Central memory CD8-positive, alpha-beta T cell (primary cell): ENCODE data around the gene SND1.

ENCODE experiments used
- ATAC-seq: fragments of 150-1000 bp; cut with Tn5 transposase; replicated peaks from 2 replicates; pipeline ENCODE4 v1.10.0; 2022; ENCODE audit warnings: mild to moderate bottlenecking, moderate FRiP score, moderate number of reproducible peaks; ENCODE audit not compliant: poor library complexity, severe bottlenecking; ENCODE audit errors: extremely low read depth
- DNase-seq, 2 donors: peaks; one replicate each; pipeline ENCODE4 v3.0.0; 2021; ENCODE audit warnings: low spot score in 2 of 2
- H3K27ac Mint-ChIP-seq: one replicate; pipeline ENCODE4 v1.8.0; 2022; ENCODE audit warnings: low read depth, mild to moderate bottlenecking, moderate library complexity, mixed read lengths
- H3K27me3 Mint-ChIP-seq: one replicate; pipeline ENCODE4 v1.8.0; 2022; ENCODE audit warnings: mixed read lengths
- H3K36me3 Mint-ChIP-seq: one replicate; pipeline ENCODE4 v1.8.0; 2022; ENCODE audit warnings: mild to moderate bottlenecking, moderate library complexity, mixed read lengths; ENCODE audit not compliant: insufficient read depth
- H3K4me1 Mint-ChIP-seq: one replicate; pipeline ENCODE4 v1.8.0; 2022; ENCODE audit warnings: mixed read lengths
- H3K4me3 Mint-ChIP-seq: one replicate; pipeline ENCODE4 v1.8.0; 2022; ENCODE audit warnings: mild to moderate bottlenecking, moderate library complexity, mixed read lengths
- H3K9me3 Mint-ChIP-seq: one replicate; pipeline ENCODE4 v1.8.0; 2022; ENCODE audit warnings: mixed read lengths

The SND1 gene

DNA sequence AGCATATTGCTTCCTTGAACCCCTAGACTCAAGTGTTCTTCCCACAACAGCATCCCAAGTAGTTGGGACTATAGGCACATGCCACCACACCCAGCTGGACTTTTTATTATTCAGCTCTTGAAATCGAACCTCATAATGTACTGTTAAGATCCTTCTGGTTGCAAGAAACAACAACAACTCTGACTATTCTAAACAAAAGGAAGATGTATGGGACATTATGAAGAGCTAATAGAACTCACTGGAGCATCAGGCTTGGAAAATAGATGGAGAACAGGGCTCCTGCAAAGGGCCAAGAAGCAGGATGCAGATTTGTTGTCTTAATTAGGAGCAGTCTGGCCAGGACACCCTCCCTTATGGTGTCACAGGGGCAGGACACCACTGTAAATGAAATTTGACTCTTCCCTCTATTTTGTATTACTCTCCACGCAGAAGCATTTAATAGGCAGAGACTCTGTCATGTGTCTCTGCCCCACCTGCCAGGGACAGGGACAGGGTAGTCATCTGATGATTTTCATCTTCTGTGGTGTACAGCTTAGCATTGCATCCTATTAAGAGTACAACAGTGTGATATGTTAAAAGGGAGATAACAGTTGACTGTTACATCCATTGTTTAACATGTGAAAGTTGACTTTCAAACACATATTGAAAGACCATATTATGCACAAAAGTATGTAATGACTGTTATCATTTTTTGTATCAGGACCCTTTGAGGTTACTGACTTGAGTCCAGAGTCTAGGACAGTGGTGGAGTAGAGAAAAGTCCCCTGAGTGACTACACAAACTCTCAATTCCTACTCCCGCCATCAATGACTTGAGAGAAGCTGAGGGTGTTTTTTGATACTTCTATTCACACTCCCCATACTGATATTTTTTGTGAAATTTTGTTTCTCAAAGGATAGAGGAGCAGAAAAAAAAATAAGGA is 222.0 kb downstream of the SND1 start:
- Mint-ChIP-seq H3K9me3 (no peaks in the 10 kb centered on the region), H3K4me3 (no peak overlapping the region), H3K4me1 (peaks cover 6% of the 10 kb centered on the region), H3K36me3 (peaks cover 2% of the 10 kb centered on the region), H3K27me3 (no peaks in the 10 kb centered on the region), H3K27ac (no peak overlapping the region)
- no peak for DNase-seq
- no peak for ATAC-seq

DNA sequence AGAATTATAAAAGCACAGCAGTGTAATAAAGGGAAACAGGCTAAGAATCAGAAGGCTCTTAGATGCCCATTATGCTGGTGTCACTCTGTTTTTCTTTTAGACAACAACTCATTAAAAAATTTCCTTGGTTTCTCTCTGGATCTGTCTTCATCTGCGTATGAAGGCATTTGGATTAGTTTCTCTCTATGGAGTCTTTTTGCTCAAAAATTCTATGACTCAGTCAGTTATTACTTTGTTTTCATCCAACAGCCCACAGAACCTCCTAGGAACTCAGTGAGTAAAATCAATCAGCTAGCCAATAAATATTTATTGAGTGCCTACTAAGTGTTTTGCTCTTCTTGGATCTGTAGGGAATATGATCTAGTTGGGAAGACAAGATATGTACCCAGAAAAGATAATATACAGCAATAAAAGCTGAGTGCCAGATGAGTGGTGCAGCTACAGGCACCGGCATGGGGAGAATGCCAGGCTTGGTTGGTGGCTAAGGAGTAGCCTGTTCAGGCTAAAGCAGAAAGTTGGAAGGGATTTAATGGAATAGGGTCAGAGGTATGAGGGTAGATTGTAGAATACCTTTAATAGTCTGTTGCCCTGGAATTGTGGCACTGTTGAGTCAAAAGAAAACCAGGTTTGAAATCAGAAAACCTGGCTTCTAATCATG is 223.1 kb downstream of the SND1 start:
- no peak overlapping the region for H3K4me3 Mint-ChIP-seq
- H3K4me1 Mint-ChIP-seq = peaks cover 6% of the 10 kb centered on the region
- no peaks in the 10 kb centered on the region for H3K27me3 Mint-ChIP-seq
- ATAC-seq (no peak), DNase-seq (no peak)
- H3K36me3 Mint-ChIP-seq = peaks cover 2% of the 10 kb centered on the region
- H3K27ac Mint-ChIP-seq = no peak overlapping the region
- H3K9me3 Mint-ChIP-seq = no peaks in the 10 kb centered on the region

DNA sequence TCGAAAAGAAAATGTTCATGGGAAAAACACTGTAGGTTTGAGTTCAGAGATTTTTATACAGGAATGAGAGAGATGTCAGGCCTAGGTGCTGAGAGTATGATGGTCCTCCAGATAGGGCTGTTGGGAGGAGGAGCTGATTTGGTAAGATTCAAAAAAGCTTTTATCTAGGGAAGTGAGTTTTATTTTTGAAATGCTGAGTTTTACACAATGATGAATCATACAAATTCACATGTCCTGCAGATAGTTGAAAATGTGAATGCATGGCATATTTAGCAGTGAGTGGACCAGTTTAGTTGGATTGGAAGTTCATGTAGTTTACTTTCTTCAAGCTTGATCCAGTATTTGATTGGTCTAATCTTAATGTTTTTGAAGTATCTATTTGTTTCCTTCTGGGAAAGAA is 224.4 kb downstream of the SND1 start:
- peaks cover 2% of the 10 kb centered on the region for H3K36me3 Mint-ChIP-seq
- no peak for ATAC-seq
- peaks cover 16% of the 10 kb centered on the region for H3K4me1 Mint-ChIP-seq
- no peak overlapping the region for H3K4me3 Mint-ChIP-seq
- no peak for DNase-seq
- H3K27ac Mint-ChIP-seq = no peak overlapping the region
- no peaks in the 10 kb centered on the region for H3K27me3 Mint-ChIP-seq
- H3K9me3 Mint-ChIP-seq = no peaks in the 10 kb centered on the region

DNA sequence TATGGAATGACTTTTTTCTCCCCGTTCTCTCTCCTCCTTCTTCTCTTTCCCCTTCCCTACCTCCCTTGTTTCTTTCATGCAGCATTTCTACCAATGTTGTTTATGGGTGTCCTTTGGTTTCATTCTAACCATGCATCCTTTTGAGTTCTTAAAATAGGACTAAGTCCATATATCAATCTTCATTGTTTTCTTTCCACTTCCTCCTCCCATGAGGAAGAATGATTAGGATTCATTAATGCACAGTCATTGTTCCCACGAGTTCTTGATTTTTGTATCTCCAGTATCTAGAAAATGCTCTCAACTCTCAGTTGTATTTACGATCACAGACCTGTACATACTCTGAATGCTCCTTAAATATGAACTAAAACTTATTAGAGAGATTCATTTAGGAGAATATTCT is 226.0 kb downstream of the SND1 start:
- peaks cover 20% of the 10 kb centered on the region for H3K4me1 Mint-ChIP-seq
- DNase-seq (no peak), ATAC-seq (no peak)
- no peak overlapping the region for H3K4me3 Mint-ChIP-seq
- H3K27me3 Mint-ChIP-seq = no peaks in the 10 kb centered on the region
- no peaks in the 10 kb centered on the region for H3K9me3 Mint-ChIP-seq
- H3K27ac Mint-ChIP-seq = no peak overlapping the region
- H3K36me3 Mint-ChIP-seq = peaks cover 2% of the 10 kb centered on the region

DNA sequence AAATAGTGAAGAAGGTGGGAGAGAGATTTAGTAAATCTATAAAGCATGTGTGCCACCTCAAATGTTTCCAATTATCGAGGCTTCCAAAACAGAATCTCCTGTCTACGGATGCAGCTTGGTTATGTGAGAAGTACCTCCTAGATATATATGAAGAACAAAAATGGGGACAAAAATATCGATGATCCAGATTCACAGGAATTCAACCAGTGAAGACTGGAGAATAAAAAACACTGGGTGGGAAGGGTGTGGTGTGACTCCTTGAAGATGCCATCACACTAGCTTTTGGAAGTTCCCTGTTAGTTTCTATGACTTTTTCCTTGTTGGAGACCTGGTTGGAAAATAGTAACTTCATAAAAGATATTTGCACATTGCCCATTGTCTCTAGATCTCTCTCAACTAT is 226.8 kb downstream of the SND1 start:
- Mint-ChIP-seq H3K27me3 (no peaks in the 10 kb centered on the region), H3K9me3 (no peaks in the 10 kb centered on the region), H3K4me3 (no peak overlapping the region), H3K27ac (no peak overlapping the region), H3K36me3 (peaks cover 2% of the 10 kb centered on the region), H3K4me1 (peaks cover 22% of the 10 kb centered on the region)
- DNase-seq = no peak
- ATAC-seq = no peak

DNA sequence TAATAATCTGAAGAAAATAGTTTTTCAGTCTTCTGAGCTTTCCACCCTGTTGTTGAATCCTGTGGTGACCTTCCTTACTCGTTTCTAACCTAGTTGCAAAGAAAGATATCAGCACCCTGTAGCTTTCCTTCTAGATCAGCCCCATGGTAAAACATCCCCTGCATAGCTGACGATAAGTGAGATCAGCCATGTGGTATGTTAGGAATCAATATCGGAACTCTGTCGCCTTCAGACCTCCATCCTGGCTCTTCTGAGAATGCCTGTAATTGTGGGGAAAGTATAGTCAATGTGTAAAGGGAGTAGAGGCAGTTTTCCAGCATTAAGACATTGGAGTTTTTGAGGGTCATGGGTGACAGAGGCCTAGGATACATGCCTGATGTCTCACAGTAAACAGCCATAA is 227.4 kb downstream of the SND1 start:
- H3K27ac Mint-ChIP-seq = no peak overlapping the region
- H3K4me3 Mint-ChIP-seq = no peak overlapping the region
- H3K36me3 Mint-ChIP-seq = peaks cover 2% of the 10 kb centered on the region
- no peaks in the 10 kb centered on the region for H3K27me3 Mint-ChIP-seq
- no peaks in the 10 kb centered on the region for H3K9me3 Mint-ChIP-seq
- DNase-seq (no peak), ATAC-seq (no peak)
- peaks cover 20% of the 10 kb centered on the region for H3K4me1 Mint-ChIP-seq

DNA sequence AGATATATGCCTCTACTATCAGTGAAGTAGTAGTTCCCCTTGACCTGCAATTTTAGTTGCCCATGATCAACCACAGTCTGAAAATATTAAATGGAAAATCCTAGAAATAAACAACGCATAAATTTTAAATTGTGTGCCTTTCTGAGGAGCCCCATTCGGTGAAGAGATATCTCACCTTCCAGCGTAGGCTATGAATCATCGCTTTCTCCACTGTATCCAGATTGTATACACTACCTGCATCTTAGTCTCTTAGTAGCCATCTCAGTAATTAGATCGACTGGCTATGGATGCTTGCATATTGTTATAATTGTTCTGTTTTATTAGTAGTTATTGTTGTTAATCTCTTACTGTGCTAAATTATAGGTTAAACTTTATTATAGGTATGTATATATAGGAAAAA is 227.9 kb downstream of the SND1 start:
- peaks cover 25% of the 10 kb centered on the region for H3K4me1 Mint-ChIP-seq
- no peak overlapping the region for H3K27ac Mint-ChIP-seq
- no peak overlapping the region for H3K4me3 Mint-ChIP-seq
- no peaks in the 10 kb centered on the region for H3K9me3 Mint-ChIP-seq
- no peaks in the 10 kb centered on the region for H3K27me3 Mint-ChIP-seq
- peaks cover 2% of the 10 kb centered on the region for H3K36me3 Mint-ChIP-seq
- DNase-seq (no peak), ATAC-seq (no peak)

DNA sequence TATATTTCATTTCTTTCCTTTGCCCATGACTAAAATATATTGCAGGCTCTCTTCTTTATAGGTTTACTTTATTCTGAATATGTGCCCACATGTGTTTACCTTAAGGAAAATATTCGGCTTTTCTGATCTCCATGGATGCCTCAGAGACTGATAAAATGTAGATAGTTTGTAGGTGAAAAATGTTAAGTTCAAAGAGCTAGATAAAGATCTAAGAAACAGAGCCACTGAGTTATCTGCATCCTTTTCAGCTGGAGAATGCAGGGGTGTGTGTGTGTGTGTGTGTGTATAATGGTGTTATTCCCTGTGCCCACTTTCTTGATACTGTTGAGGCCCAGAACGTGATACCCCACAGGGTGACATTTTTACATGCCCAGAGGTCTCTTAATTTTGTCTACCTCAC is 228.5 kb downstream of the SND1 start:
- Mint-ChIP-seq H3K9me3 (no peaks in the 10 kb centered on the region), H3K27ac (no peak overlapping the region), H3K4me1 (peaks cover 28% of the 10 kb centered on the region), H3K4me3 (no peak overlapping the region), H3K36me3 (peaks cover 2% of the 10 kb centered on the region), H3K27me3 (no peaks in the 10 kb centered on the region)
- DNase-seq (no peak), ATAC-seq (no peak)

DNA sequence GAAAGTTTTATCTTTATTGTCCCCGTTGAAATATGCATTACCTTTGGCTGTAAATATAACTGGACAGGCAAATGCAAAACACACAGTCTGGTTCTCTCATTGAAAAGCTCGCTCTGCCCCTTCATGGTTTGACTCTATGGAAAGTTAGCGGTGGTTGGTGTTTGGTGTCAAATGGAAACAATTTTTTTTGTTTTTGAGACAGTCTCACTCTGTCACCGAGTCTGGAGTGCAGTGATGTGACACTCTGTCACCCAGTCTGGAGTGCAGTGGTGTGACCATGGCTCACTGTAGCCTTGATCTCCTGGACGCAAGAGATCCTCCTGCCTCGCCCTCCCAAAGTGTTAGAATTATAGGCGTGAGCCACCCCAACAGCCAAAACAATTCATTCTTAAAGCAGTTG is 229.6 kb downstream of the SND1 start:
- Mint-ChIP-seq H3K9me3 (no peaks in the 10 kb centered on the region), H3K27me3 (no peaks in the 10 kb centered on the region), H3K4me3 (no peak overlapping the region), H3K4me1 (peaks cover 34% of the 10 kb centered on the region), H3K36me3 (peaks cover 3% of the 10 kb centered on the region), H3K27ac (no peak overlapping the region)
- ATAC-seq = no peak
- DNase-seq = no peak

DNA sequence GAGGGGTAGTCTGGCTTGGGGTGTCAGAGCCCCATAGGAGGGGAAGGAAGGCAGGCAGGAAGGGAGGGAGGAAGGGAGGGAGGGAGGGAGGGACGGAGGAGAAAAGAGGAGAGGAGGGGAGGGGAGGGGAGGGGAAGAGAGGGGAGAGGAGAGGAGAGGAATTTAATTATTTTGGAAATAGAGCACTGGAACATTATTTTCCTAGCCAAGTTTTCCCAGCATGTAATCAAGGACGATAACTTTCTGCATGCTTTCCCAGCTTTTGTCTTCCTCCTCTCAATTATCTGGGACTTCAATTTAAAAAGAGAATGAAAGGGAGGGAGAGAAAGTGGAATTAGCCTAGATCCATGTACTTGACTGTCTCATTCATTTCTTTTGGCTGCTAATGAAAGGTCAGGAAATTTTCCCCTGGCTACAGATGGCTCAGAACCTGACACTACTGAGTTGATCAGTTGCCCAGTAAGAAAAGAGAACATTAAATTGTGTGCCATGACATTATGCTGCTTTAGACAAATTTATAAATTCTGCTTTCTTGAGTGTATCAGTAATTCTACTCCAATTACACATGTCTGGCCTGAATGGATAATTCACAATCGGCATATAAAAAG is 230.4 kb downstream of the SND1 start:
- Mint-ChIP-seq H3K4me1 (peaks cover 34% of the 10 kb centered on the region), H3K27ac (no peak overlapping the region), H3K27me3 (no peaks in the 10 kb centered on the region), H3K4me3 (no peak overlapping the region), H3K36me3 (peaks cover 7% of the 10 kb centered on the region), H3K9me3 (no peaks in the 10 kb centered on the region)
- DNase-seq = no peak
- ATAC-seq = no peak

DNA sequence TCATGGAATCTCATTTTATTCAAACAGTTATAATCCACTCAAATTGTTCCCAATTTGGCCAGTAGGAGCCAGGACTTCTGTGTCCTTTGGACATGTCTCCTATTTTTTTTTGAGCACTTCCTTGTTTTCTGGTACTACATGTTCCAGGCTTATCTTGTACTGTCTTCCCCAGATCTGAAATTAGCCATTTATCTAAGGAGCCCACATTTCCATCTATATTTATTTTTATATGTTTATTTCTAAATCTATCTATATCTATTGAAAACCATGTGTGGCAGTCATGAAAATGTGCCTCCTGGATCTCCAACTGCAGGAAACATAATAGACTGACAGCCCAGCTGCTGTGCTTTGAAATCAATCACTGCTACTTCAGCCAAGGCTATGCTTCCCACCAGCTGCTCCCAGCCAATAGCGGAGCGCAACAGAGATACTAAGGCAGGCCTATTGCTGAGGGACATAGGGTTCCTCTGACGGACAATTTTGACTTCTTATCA is 232.1 kb downstream of the SND1 start:
- no peaks in the 10 kb centered on the region for H3K9me3 Mint-ChIP-seq
- DNase-seq (no peak), ATAC-seq (no peak)
- H3K27ac Mint-ChIP-seq = no peak overlapping the region
- no peak overlapping the region for H3K4me3 Mint-ChIP-seq
- H3K4me1 Mint-ChIP-seq = peaks cover 34% of the 10 kb centered on the region
- peaks cover 9% of the 10 kb centered on the region for H3K36me3 Mint-ChIP-seq
- no peaks in the 10 kb centered on the region for H3K27me3 Mint-ChIP-seq

DNA sequence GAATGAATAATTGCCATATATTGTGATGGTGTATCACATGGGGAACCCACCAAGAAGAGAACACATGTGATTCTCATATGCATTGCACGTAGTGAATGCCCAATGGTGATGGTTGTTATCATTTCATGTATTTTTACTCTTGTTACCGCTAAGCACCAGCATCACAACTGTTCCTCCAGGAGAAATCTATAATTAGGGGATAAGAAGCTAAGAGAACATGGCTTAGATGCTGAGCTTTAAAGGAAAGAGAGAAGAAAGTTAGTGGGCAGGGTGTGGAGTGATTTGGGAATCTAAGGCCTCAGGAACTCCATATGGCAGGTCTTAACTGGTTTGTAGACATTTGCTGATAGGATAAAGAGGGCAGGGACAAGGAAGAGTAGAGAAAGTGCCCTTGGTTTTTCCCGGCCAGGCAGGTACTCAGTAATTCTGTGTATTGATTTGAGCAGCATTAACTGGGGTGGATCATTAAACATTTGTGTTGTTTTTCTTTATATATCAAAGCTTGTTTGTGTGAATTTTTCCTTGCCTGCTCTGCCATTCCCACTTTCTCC is 233.3 kb downstream of the SND1 start:
- Mint-ChIP-seq H3K4me1 (peaks cover 42% of the 10 kb centered on the region), H3K36me3 (peaks cover 13% of the 10 kb centered on the region), H3K4me3 (no peak overlapping the region), H3K27ac (no peak overlapping the region), H3K9me3 (no peaks in the 10 kb centered on the region), H3K27me3 (no peaks in the 10 kb centered on the region)
- DNase-seq (no peak), ATAC-seq (no peak)
